Panc1 (cell line): ENCODE data around the gene SERPINE2. TPM values are rescaled to one million over a fixed set of nuclear protein-coding genes. Genes with fewer than 3 reads are reported as not detected.

Experiments used
- ATAC-seq: fragments of 200-7000 bp; cut with Tn5 transposase; 2 replicates; pipeline ENCODE4 v1.9.1; 2020; ENCODE audit warnings: mild to moderate bottlenecking, moderate library complexity
- BruUV-seq: library from RNA; stranded (reverse); fragments of 400-500 nt; replicated peaks from 2 replicates; lab custom pipeline; 2021; lab: Mats Ljungman, UMichigan
- CTCF ChIA-PET: fragments of 300-600 bp; sonication (Branson Sonifier 250); formaldehyde crosslinking; loops from one replicate; lab custom pipeline; 2022; ENCODE audit warnings: antibody characterized with exemption; lab: Charles Lee
- POLR2A ChIA-PET: fragments of 300-600 bp; sonication (Branson Sonifier 250); formaldehyde crosslinking; loops from one replicate; lab custom pipeline; 2022; ENCODE audit warnings: antibody characterized with exemption; lab: Charles Lee
- DNase-seq: peaks from one replicate; pipeline ENCODE4 v3.0.0-alpha.2; 2010; ENCODE audit warnings: low read depth, low spot score
- H3K27ac ChIP-seq: 2 replicates; pipeline ENCODE4 v1.5.1; 2011; ENCODE audit warnings: mild to moderate bottlenecking, low read length, inconsistent platforms
- H3K27me3 ChIP-seq: fragments of 200-500 bp; sonication (Bioruptor generic); 2 replicates; pipeline ENCODE4 v1.6.0; 2014; ENCODE audit warnings: low read length, inconsistent platforms; ENCODE audit not compliant: control insufficient read depth, insufficient read depth
- H3K36me3 ChIP-seq: fragments of 200-500 bp; sonication (Bioruptor generic); 2 replicates; pipeline ENCODE4 v1.5.1; 2014; ENCODE audit warnings: inconsistent platforms, mild to moderate bottlenecking, low read length, moderate library complexity; ENCODE audit not compliant: control insufficient read depth, insufficient read depth
- H3K4me1 ChIP-seq: 2 replicates; pipeline ENCODE4 v1.5.1; 2011; ENCODE audit warnings: inconsistent platforms, mild to moderate bottlenecking, low read length, moderate library complexity; ENCODE audit not compliant: control insufficient read depth, insufficient read depth
- H3K4me3 ChIP-seq, 2 experiments: 2 replicates each; pipeline ENCODE4 v1.5.1; 2011 to 2012; ENCODE audit warnings: low read depth in 2 of 2, low read length in 2 of 2, mild to moderate bottlenecking in 2 of 2, inconsistent platforms in 1 of 2, moderate library complexity in 1 of 2
- H3K9me3 ChIP-seq: fragments of 200-500 bp; sonication (Bioruptor generic); 2 replicates; pipeline ENCODE4 v1.5.1; 2014; ENCODE audit warnings: low read depth, mild to moderate bottlenecking, inconsistent platforms, low read length, moderate library complexity; ENCODE audit not compliant: control insufficient read depth, insufficient read depth
- CTCF ChIP-seq: fragments of 450-650 bp; IDR thresholded peaks from 2 replicates; pipeline ENCODE4 v1.5.1; 2017; ENCODE audit warnings: mild to moderate bottlenecking
- POLR2AphosphoS5 ChIP-seq: IDR thresholded peaks from 2 replicates; pipeline ENCODE4 v1.6.1; 2012; ENCODE audit warnings: mild to moderate bottlenecking, low read depth, low read length, moderate library complexity
- REST ChIP-seq, 2 experiments: IDR thresholded peaks; 2 replicates each; pipeline ENCODE4 v1.6.1; 2011 to 2012; ENCODE audit warnings: low read depth in 2 of 2, control low read depth in 1 of 2, low read length in 1 of 2, mild to moderate bottlenecking in 1 of 2, moderate library complexity in 1 of 2; ENCODE audit not compliant: insufficient read depth in 1 of 2
- SIN3A ChIP-seq: IDR thresholded peaks from 2 replicates; pipeline ENCODE4 v1.6.1; 2012; ENCODE audit warnings: low read depth, mild to moderate bottlenecking, low read length, moderate library complexity, borderline replicate concordance; ENCODE audit not compliant: insufficient read depth
- TCF7L2 ChIP-seq: IDR thresholded peaks from 2 replicates; pipeline ENCODE4 v1.6.1; 2011; ENCODE audit warnings: mild to moderate bottlenecking, low read depth, low read length, inconsistent platforms
- in situ Hi-C: cut with HindIII; loops from 2 replicates; pipeline ENCODE4 v1.10.0; 2016; ENCODE audit warnings: low sequenced_read_pairs, low pct_unique_long_range_greater_than_20kb
- intact Hi-C: fragments of 100-400 bp; cut with micrococcal nuclease; formaldehyde crosslinking; loops from one replicate; pipeline ENCODE4 v1.10.0; 2022; ENCODE audit not compliant: unreplicated experiment
- total RNA-seq: library from RNA; stranded (reverse); gene quantifications from one replicate; pipeline ENCODE4 v1.2.1, GENCODE V29; 2021; ENCODE audit not compliant: unreplicated experiment

Gene SERPINE2
- total RNA-seq, 1 experiment from 2014 or later = 3.1 TPM

GRCh38 chr2:223978451-223978850 lies 60.6 kb downstream of the SERPINE2 start:
- Histone ChIP-seq H3K36me3 (no peaks in the 10 kb centered on the region), H3K27ac (no peak overlapping the region), H3K4me3 (no peak overlapping the region), H3K4me1 (no peaks in the 10 kb centered on the region), H3K9me3 (no peaks in the 10 kb centered on the region), H3K27me3 (no peaks in the 10 kb centered on the region)
- ChIA-PET CTCF (no interaction called here), POLR2A (no interaction called here)
- BruUV-seq = no TSS peak
- ATAC-seq = no peak
- in situ Hi-C loops (no loop called here), intact Hi-C loops (loop anchor here (10.0 kb wide), 2 partner anchors 386 to 666 kb away; no protein-coding TSS in a partner anchor)
- TF ChIP-seq SIN3A = no peak
- no peak for TF ChIP-seq TCF7L2
- TF ChIP-seq REST (IDR thresholded peaks at IDR 0.05; ENCODE audit: insufficient read depth in 1 of 2, low read depth in 2 of 2, low read length in 1 of 2) = no peak
- no peak for TF ChIP-seq POLR2AphosphoS5
- TF ChIP-seq CTCF = no peak
- no peak for DNase-seq

- in situ Hi-C loops (no loop called here), intact Hi-C loops (loop anchor here (10.0 kb wide), 2 partner anchors 388 to 668 kb away; no protein-coding TSS in a partner anchor)
- ChIA-PET CTCF (no interaction called here), POLR2A (no interaction called here)
- no peaks in the 10 kb centered on the region for H3K27me3 ChIP-seq
- BruUV-seq = no TSS peak
- no peak overlapping the region for H3K4me3 ChIP-seq
- no peaks in the 10 kb centered on the region for H3K36me3 ChIP-seq
- no peaks in the 10 kb centered on the region for H3K9me3 ChIP-seq
- DNase-seq (no peak), ATAC-seq (no peak)
- no peak overlapping the region for H3K27ac ChIP-seq
- TF ChIP-seq SIN3A (no peak), CTCF (no peak), REST (IDR thresholded peaks at IDR 0.05; ENCODE audit: insufficient read depth in 1 of 2, low read depth in 2 of 2, low read length in 1 of 2) (no peak), POLR2AphosphoS5 (no peak), TCF7L2 (no peak)
- H3K4me1 ChIP-seq = no peaks in the 10 kb centered on the region
Observed at GRCh38 chr2:223976635-223977226, 62.4 kb downstream of the SERPINE2 start.
